Progenitor cell of endocrine pancreas (in vitro differentiated cells): ENCODE results near the gene HNRNPA1. TPM values are rescaled to one million over a fixed set of nuclear protein-coding genes. Genes with fewer than 3 reads are reported as not detected.
"Not testable (repeated sequence)": the region's sequence is repeated elsewhere in the genome, so short reads cannot be mapped to it uniquely, and the experiment has no call there.

Experiments used
- DNase-seq: peaks from one replicate; pipeline ENCODE4 v3.0.0; 2021; ENCODE audit warnings: low spot score; ENCODE audit not compliant: unreplicated experiment
- H3K27ac Mint-ChIP-seq: 2 replicates; pipeline ENCODE4 v1.8.0; 2021; ENCODE audit warnings: mild to moderate bottlenecking, moderate library complexity, mixed read lengths
- H3K27me3 Mint-ChIP-seq: 2 replicates; pipeline ENCODE4 v1.8.0; 2021; ENCODE audit warnings: mixed read lengths
- H3K36me3 Mint-ChIP-seq: 2 replicates; pipeline ENCODE4 v1.8.0; 2022; ENCODE audit warnings: mixed read lengths; ENCODE audit not compliant: insufficient read depth
- H3K4me1 Mint-ChIP-seq: 2 replicates; pipeline ENCODE4 v1.8.0; 2021; ENCODE audit warnings: low read depth, mixed read lengths
- H3K4me3 Mint-ChIP-seq: 2 replicates; pipeline ENCODE4 v1.8.0; 2021; ENCODE audit warnings: low read depth, mild to moderate bottlenecking, moderate library complexity, mixed read lengths
- H3K9me3 Mint-ChIP-seq: 2 replicates; pipeline ENCODE4 v1.8.0; 2021; ENCODE audit warnings: low read depth, mixed read lengths
- long read RNA-seq: library from polyadenylated mRNA; unstranded; transcript quantifications from one replicate; pipeline ENCODE4 v2.0.0, GENCODE V29; 2020
- total RNA-seq: library from RNA; stranded (reverse); gene quantifications from 2 replicates; pipeline ENCODE4 v1.2.1, GENCODE V29; 2021
- TF ChIP-seq, protein P1 (sequence below): fragments of 200-600 bp; sonication (generic); IDR thresholded peaks from one replicate; pipeline ENCODE4 v1.5.0; 2021; ENCODE audit warnings: antibody characterized with exemption, mild to moderate bottlenecking; ENCODE audit not compliant: unreplicated experiment

The HNRNPA1 gene
- 2,514 and 2,551 TPM in 2 replicates for total RNA-seq
- long read RNA-seq, full-length matches to known transcripts = 11,621 of 12,185 reads
- long read RNA-seq, partial matches to known transcripts = 172 of 12,185 reads
- long read RNA-seq, other reads (novel, unspliced or antisense) = 392 of 12,185 reads

DNA sequence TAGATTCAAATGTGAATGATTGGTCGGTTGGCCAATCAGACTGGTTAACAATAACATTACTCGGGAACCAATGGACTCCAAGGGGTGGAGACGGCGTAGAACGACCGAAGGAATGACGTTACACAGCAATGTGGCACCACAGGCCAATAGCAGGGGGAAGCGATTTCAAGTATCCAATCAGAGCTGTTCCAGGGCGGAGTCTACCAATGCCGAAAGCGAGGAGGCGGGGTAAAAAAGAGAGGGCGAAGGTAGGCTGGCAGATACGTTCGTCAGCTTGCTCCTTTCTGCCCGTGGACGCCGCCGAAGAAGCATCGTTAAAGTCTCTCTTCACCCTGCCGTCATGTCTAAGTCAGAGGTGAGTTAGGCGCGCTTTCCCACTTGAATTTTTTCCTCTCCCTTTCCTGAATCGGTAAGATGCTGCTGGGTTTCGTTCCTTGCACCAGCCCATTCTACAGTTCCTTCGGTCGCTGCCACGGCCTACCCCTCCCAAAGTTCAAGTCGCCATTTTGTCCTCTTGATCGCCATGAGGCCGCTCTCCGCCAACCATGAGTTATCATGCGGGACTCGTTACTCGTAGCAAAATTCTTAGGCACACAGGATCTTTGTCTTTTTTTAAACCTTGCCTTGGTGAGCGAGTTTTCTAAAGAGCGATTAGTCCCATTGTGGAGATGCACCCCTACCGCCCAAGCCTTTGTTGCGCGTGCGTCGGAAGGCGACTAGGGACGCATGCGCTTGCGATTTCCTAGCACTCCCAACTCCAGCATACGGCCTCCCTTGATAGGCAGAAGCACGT, at the start of gene HNRNPA1:
Gene HNRNPA1 (plus strand): TSS at position 259 of the 793 bp plus-strand sequence. CDS start 82 bp downstream, at position 341.
- Mint-ChIP-seq H3K4me3 (no peak within 1 kb of the TSS), H3K27me3 (no peaks in the 10 kb centered on the region), H3K9me3 (no peaks in the 10 kb centered on the region), H3K27ac (no peak within 1 kb of the TSS), H3K36me3 (peaks cover 37% of the 10 kb centered on the region), H3K4me1 (peaks cover 55% of the 10 kb centered on the region)
- TF ChIP-seq, protein P1, sequence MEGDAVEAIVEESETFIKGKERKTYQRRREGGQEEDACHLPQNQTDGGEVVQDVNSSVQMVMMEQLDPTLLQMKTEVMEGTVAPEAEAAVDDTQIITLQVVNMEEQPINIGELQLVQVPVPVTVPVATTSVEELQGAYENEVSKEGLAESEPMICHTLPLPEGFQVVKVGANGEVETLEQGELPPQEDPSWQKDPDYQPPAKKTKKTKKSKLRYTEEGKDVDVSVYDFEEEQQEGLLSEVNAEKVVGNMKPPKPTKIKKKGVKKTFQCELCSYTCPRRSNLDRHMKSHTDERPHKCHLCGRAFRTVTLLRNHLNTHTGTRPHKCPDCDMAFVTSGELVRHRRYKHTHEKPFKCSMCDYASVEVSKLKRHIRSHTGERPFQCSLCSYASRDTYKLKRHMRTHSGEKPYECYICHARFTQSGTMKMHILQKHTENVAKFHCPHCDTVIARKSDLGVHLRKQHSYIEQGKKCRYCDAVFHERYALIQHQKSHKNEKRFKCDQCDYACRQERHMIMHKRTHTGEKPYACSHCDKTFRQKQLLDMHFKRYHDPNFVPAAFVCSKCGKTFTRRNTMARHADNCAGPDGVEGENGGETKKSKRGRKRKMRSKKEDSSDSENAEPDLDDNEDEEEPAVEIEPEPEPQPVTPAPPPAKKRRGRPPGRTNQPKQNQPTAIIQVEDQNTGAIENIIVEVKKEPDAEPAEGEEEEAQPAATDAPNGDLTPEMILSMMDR = no peak
- peak; percentile 90 for DNase-seq

DNA sequence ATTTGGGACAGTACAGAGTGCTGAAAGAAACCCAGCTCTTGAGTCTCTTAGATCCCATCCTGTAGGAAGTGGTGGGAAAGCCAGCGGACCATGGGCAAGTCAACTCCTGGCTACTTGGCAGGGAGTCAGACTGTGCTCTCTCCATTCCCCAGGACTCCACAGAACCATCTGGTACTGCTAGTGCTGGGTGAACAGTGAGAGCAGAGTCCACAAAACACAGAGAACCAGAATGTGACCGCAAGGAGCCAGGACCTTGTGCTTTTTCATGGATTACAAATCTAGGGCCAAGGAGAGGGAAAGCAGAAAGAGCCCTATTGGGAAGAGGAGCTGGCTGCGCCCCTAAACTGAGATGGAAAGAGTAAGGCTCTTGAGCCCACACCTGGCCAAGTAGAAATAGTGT, 49.3 kb upstream of the HNRNPA1 start:
- H3K27me3 Mint-ChIP-seq, DNase-seq, H3K4me3 Mint-ChIP-seq, H3K27ac Mint-ChIP-seq, H3K9me3 Mint-ChIP-seq, H3K4me1 Mint-ChIP-seq: not testable (repeated sequence)
- peaks cover 11% of the 10 kb centered on the region for H3K36me3 Mint-ChIP-seq

DNA sequence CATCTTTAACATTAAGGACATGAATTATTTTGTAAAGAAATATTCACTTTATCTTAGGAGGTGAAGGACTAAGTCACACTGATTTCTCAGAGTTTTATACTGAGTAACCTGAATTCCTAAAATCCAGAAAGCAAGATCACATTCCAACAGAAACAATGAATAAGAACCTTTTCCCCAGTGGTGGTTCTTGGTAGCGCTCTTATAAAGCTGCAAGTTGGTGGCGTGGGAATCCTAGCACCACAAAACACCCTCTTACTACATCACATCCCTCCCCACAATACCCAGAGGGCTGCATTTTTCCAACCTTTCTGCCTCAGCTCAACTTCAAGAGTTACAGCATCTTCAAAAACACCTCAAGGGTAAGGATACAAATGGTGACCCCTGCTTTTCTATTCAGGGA, 47.7 kb upstream of the HNRNPA1 start:
- H3K4me3 Mint-ChIP-seq = no peak overlapping the region
- no peak for DNase-seq
- TF ChIP-seq, protein P1 = peak; percentile 34
- H3K36me3 Mint-ChIP-seq = peaks cover 14% of the 10 kb centered on the region
- no peak overlapping the region for H3K27ac Mint-ChIP-seq
- H3K9me3 Mint-ChIP-seq = no peaks in the 10 kb centered on the region
- H3K27me3 Mint-ChIP-seq = no peaks in the 10 kb centered on the region
- H3K4me1 Mint-ChIP-seq = no peaks in the 10 kb centered on the region

DNA sequence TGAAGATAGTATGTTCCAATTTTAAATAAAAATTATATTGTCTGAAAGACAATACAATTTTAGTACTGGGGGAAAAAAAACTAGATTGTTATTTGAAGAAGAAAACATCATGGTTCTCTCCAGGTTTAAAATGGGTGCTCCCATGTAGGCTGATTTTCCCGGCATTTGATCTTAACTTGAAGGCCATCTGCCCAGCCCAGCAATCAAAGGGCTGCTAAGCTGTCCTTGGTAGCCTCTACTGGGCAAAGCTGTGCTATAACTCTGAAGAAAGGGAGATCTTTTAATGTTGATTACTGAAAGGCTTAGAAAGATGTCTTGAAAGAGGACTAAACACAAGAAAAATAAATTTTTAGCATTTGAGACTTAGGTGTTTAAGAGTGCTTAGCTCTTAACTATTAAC, 42.0 kb upstream of the HNRNPA1 start:
- Mint-ChIP-seq H3K36me3 (peaks cover 25% of the 10 kb centered on the region), H3K4me3 (peak overlapping the region; percentile 14), H3K4me1 (peaks cover 16% of the 10 kb centered on the region), H3K9me3 (no peaks in the 10 kb centered on the region), H3K27ac (peak overlapping the region; percentile 96), H3K27me3 (no peaks in the 10 kb centered on the region)
- no peak for DNase-seq
- TF ChIP-seq, protein P1 = no peak

DNA sequence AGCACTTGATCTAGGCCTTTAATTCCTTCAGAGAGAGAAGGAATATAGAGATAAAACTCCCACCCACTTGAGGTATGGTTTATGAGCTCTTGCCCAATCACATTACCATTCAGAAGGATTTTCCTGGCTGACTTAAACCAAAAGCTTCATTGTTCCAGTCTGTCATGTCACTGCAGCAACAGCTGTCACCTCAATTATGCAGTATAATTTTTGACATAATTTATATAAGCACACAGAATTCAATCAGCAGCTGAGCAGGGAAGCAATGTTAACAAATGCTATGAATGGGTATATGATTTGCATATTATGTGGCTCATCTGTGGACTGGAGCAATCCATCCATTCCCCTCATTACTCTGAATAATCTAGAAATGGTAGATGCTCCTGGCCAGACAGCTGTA, 40.9 kb upstream of the HNRNPA1 start:
- TF ChIP-seq, protein P1 = no peak
- no peaks in the 10 kb centered on the region for H3K27me3 Mint-ChIP-seq
- no peaks in the 10 kb centered on the region for H3K9me3 Mint-ChIP-seq
- H3K4me3 Mint-ChIP-seq = no peak overlapping the region
- H3K4me1 Mint-ChIP-seq = peaks cover 16% of the 10 kb centered on the region
- peaks cover 24% of the 10 kb centered on the region for H3K36me3 Mint-ChIP-seq
- DNase-seq = no peak
- H3K27ac Mint-ChIP-seq = peak overlapping the region; percentile 96
